NT2/D1 (cell line): ENCODE data around the gene TMPRSS11D.

Experiments used
- SUZ12 ChIP-seq: IDR thresholded peaks from 2 replicates; pipeline ENCODE4 v1.6.1; 2011; ENCODE audit not compliant: insufficient read length, insufficient read depth; ENCODE audit errors: extremely low read depth
- YY1 ChIP-seq: IDR thresholded peaks from 2 replicates; pipeline ENCODE4 v1.6.1; 2011; ENCODE audit not compliant: insufficient read length, insufficient read depth
- ZNF274 ChIP-seq: IDR thresholded peaks from 2 replicates; pipeline ENCODE4 v1.6.1; 2011; ENCODE audit warnings: mild to moderate bottlenecking, low read depth, low read length

GRCh38 chr4:67894659-67895058 lies 10.9 kb upstream of the TMPRSS11D start:
- no peak for TF ChIP-seq ZNF274
- no peak for TF ChIP-seq YY1
- TF ChIP-seq SUZ12 = no peak
